ENCODE measurements around the gene RABAC1.
"Not testable (repeated sequence)": the region's sequence is repeated elsewhere in the genome, so short reads cannot be mapped to it uniquely, and the experiment has no call there.

The RABAC1 gene

DNA sequence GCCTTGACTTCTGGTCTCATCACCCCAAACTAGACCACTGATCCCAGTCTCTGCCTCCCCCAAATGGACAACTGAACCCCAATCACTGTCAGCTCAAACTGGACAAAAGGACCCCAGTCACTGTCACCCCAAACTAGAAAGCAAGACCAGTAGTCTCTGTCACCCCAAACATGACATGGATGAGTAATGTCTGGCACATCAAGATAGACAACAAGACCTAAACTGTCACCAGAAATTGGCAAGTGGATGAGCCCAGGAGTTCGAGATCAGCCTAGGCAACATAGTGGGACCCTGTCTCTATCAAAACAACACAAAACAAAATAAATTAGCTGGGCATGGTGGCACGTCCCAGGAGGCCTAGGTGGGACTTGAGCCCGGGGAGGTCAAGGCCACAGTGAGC, 12.0 kb downstream of the RABAC1 start:
- DNase-seq: no peak

GRCh38 chr19:41945135-41945766, 13.9 kb downstream of the RABAC1 start:
- no peak for DNase-seq

DNA sequence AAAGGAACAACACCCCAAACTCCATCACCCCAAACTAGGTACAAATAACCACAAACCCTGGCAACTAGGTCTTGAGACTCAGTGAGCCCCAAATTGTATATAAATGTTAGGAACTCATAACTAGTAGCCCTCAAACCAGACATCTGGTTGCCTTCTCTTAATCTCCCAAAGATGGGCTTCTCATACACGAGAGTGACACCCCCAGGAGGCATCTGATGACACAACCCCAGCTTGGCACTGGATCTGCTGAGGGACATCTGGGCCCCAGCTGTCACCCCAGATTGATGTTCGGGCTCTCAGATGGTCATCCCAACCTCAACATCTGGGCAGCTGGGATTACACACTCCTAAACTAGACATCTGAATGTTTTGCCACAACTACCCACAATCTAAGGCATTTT, 14.8 kb downstream of the RABAC1 start:
- DNase-seq: no peak

DNA sequence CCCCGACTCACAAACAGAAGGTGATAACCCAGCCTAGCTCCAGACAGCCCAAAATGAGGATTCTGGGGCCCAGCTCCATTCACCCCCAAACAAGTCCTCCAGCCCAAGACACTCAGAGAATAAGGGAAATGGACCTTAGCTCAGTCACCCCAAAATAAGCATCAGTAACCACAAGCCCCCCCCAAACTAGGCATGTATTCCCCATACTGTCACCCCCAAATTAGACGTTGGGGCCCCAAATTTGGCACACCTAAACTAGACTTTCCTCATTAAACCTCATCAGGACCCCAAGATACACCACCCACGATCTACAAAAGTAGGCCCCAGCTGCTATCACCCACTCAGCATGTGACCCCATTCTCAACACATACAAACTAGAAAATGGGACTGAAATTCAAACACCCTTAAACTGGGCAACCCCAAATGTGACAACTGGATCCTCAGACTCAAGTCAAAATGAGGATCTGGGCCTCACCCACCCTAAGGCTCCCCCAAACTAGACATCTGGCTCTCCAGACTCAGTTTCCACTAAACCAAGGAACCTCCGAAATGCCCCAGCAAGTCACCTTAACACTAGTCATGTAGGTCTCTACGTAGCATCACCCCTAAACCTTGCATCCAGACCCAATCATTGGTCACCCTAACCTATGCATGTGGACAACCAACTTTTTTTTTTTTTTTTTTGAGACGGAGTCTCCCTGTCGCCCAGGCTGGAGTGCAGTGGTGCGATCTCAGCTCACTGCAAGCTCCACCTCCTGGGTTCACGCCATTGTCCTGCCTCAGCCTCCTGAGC, 17.5 kb downstream of the RABAC1 start:
- no peak for DNase-seq

DNA sequence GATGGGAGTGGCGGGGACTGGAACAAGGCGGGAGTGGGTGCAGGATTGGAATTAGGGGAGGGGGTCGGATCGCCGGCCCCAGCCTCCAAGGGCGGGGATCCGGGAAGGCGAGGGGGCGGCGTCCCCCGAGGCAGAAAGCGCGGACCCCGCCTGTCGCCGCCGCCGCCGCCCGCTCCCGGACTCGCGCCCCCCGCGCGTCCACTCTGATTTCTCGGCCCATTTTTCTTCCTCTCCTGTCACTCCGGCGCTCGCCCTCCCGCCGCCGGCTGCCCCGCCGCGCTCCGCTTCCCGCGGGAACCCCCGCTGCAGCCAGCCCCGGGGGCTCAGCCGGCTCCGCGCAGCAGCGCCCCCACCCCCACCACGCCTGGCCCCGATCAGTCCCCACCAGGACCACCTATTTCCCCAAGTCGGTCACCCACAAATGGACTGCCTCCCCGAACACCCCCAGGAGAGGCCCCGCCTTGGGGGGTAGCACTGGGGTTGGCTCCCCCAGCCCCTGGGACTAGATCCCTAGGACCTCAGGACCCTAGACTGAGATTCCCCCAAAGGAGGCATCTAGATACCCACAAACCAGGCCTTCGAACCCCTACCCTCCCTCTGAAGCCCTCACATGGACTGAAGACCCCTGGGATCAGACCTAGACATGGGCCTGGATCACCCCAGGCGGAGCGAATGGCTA, 18.3 kb downstream of the RABAC1 start:
- no peak for DNase-seq

- DNase-seq: peak in 1 of 56 donors; percentile 50
Observed at GRCh38 chr19:41939861-41940730, 19.0 kb downstream of the RABAC1 start.

DNA sequence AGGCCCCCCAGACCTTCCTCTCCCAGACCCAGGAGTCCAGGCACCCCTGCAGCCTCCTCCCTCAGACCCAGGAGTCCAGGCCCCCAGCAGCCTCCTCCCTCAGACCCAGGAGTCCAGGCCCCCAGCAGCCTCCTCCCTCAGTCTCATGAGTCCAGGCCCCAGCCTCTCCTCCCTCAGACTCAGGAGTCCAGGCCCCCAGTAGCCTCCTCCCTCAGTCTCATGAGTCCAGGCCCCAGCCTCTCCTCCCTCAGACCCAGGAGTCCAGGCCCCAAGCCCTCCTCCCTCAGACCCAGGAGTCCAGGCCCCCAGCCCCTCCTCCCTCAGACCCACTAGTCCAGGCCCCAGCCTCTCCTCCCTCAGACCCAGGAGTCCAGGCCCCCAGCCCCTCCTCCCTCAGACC, 19.9 kb downstream of the RABAC1 start:
- not testable (repeated sequence) for DNase-seq

- DNase-seq: no peak
Observed at GRCh38 chr19:41937525-41938468, 21.3 kb downstream of the RABAC1 start.

GRCh38 chr19:41936961-41937360, 22.2 kb downstream of the RABAC1 start:
- no peak for DNase-seq

DNA sequence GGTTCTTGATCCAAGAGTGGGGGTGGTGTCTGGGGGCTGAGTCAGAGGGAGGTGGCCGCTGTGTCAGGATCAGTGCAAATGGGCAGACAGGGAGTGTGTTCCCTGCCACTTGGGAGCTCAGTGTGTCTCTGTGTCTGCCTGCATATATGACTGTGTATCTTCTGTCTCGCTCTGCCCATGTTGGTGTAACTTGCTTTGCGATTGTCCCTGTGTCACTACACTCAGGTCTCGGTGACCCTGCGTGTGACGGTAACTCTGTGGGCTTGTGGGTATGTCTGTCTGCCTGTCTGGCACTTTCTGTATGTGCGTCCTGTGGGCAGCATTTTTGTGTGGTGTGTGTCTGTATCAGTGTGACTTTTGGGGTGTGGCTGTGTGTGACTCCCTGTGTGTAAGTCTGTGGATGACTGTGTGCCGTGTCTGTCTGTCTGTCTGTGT, 22.7 kb downstream of the RABAC1 start:
- DNase-seq: no peak

- no peak for DNase-seq
Observed at GRCh38 chr19:41935760-41936415, 23.2 kb downstream of the RABAC1 start.

DNA sequence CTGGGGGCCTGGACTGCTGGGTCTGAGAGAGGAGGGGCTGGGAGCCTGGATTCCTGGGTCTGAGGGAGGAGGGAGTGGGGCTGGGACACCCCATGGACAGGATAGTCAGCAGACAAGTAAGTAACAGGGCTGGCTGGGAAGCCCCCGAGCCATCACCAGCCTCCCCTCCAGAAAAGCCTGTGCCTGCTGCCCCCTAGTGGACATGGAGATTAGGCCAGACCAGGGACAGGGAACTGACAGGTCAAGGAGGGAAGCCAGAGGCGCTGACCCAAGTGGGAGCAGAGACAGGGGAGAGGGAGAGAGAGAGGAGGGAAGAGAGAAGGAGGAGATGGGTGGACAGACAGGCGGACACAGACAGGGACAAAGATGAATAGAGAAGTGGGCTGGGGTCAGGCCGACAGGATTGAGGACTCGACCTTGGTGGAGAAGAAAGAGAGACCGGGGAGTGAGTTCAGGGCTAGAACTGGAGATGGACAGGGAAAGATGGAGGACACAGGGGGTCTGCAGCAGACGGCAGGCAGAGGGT, 24.2 kb downstream of the RABAC1 start:
- peak in 42 of 56 donors; percentile 4 to 66 (median 21) for DNase-seq

GRCh38 chr19:41933693-41934426, 25.3 kb downstream of the RABAC1 start:
- no peak for DNase-seq

GRCh38 chr19:41932720-41933332, 26.3 kb downstream of the RABAC1 start:
- DNase-seq: peak in 1 of 56 donors; percentile 12

DNA sequence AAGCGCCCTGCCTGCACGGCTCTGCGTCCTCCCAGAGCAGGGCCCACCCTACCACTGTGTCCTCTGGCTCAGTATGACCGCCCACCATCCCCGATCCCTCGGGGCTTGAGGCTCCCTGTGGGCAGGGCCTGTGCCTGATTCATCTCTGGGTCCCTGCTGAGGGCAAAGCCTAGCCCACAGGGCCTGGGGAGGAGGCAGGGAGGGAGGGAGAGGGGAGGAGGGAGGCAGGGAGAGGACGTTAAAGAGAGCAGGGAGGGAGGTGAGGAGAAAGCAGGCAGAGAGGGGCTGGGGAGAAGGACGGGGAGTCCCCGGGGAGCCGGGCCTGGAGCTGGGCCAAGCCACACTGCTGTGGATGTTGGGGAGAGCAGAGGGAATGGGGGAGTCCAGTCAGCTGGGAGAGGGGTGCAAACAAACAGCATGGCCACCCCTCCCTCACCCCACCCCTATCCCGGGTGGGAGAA, 26.8 kb downstream of the RABAC1 start:
- no peak for DNase-seq

GRCh38 chr19:41930926-41931592, 28.1 kb downstream of the RABAC1 start:
- no peak for DNase-seq

DNA sequence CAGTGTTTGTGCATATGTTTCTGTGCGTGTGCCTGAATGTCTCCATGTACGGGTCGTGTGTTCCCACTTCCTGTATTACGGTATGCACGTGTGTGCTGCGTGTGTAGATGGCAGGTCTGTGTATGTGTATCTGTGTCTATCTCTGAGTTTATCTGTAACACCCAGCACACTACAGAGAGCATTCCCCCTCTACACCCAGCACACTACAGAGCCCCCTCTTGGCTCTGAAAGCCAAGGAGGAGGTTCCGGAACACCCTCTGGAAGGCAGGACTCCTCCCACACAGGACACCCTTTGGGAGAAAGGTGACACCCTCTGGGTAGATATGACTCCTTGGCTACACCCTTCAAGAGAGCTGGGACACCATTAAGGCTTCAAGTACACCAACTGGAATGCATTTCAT, 28.8 kb downstream of the RABAC1 start:
- DNase-seq: no peak

Data from amygdala (tissue), 56 donors.